HT-29 (cell line): ENCODE results near the gene SOX3. TPM values are rescaled to one million over a fixed set of nuclear protein-coding genes. Genes with fewer than 3 reads are reported as not detected.

Source experiments
- DNase-seq: peaks from one replicate; pipeline ENCODE4 v3.0.0-alpha.2; 2015; ENCODE audit warnings: low spot score
- total RNA-seq: library from RNA; depleted of rRNA; stranded (reverse); fragments of >200 nt; shearing (Covaris generic); gene quantifications from 2 replicates; pipeline ENCODE4 v1.2.3, GENCODE V29; 2014; rRNA removed

Gene SOX3
- total RNA-seq, 1 experiment from 2014 or later: not detected

- no peak for DNase-seq
Observed at GRCh38 chrX:140495739-140496138, 9.1 kb downstream of the SOX3 start.

GRCh38 chrX:140492066-140492994, 12.5 kb downstream of the SOX3 start:
- no peak for DNase-seq

GRCh38 chrX:140480765-140481164, 24.1 kb downstream of the SOX3 start:
- DNase-seq: no peak

- no peak for DNase-seq
Observed at GRCh38 chrX:140477987-140478386, 26.9 kb downstream of the SOX3 start.

- no peak for DNase-seq
Observed at GRCh38 chrX:140475025-140475424, 29.8 kb downstream of the SOX3 start.

- DNase-seq: no peak
Observed at GRCh38 chrX:140467211-140467610, 37.7 kb downstream of the SOX3 start.

Other genes with a start within 250 kb of the SOX3 start
- gene LINC00632, start 204.7 kb upstream of the SOX3 start, total RNA-seq: not detected in 2 replicates